Activated naive CD8-positive, alpha-beta T cell treated with anti-CD3 and anti-CD28 coated beads, Interleukin-2, amount 50 U/mL, for 16 hours (primary cell): Measurements from ENCODE around the gene DAB1.

ENCODE experiments used
- DNase-seq: peaks from one replicate; pipeline ENCODE4 v3.0.0-alpha.2; 2020; ENCODE audit warnings: low read depth, low spot score

Gene DAB1

DNA sequence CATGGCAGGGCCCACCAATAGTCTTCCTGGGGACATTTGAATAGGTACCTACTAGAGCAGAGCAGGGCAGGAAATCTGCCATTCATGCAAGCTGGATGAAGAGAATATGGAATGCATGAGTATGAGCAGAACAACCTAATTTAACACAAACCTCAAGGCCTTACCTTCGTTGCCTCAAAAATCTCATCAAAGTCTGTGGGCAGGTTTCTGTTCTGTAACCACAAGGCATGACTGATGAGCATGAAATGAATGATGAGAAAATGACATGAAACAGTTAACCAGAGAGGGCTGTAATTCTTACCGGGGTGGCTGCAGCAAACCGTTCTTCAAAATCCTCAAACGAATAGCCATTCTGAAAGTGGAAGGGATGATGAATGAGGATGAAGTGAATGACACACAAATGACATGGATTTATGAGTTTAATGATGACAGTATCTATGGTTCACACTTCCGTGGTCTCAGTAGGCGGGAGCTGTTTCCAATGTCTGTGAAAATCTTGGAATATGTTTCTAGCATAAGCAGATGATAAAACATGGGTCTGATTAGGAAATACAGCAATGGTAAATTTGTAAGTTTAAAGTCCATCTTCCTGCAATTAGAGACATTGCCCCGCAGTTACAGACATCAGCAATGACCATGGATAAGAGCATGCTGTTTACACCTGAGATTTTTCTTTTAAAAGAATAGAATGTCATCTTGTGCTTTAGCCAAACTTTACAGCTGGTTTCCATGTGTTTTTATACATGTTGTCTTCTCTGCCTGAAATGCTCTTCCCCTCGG is 390.4 kb downstream of the DAB1 start:
- no peak for DNase-seq

GRCh38 chr1:57026624-57027354 is 397.1 kb downstream of the DAB1 start:
- no peak for DNase-seq

- no peak for DNase-seq
Measured at GRCh38 chr1:57024855-57025254, 399.0 kb downstream of the DAB1 start.

DNA sequence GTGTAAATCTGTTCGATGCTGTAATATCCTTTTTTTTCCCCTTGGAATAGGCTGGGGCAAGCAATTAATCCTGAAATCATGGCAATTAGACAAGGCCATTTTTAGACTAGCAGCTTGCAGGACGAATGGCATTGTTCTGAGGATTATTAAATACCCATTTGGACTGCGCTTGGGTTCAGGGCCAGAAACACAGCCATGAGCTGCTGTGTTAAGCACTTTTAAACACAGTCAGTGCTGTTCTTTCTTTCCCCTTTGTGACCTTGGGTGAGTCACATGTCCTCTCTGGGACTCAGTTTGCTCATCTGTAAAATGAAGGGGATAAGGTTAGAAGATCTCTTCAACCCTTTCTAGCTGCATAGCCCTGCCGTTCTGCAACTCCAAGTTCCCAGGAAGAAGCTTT is 399.4 kb downstream of the DAB1 start:
- no peak for DNase-seq

GRCh38 chr1:57020216-57020615 is 403.6 kb downstream of the DAB1 start:
- no peak for DNase-seq

GRCh38 chr1:57019236-57019839 is 404.5 kb downstream of the DAB1 start:
- no peak for DNase-seq

DNA sequence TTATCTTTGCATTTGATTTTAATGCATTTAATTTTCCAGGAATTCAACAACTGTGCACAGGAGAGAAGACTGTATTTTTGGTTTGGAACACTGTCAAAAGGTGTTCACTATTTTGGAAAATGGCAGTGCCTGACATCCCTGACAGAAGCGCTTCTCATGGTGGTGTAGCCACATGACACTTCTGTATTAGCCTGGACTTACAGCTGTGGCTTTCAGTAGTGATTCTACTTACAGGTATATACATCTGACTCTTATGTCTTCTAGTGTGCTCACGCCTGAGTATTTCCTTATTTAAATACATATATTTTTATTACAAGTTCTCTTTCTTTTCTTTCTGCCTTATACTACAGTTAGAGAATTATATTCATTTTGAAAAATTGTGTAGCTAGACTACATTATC is 405.7 kb downstream of the DAB1 start:
- DNase-seq = no peak

DNA sequence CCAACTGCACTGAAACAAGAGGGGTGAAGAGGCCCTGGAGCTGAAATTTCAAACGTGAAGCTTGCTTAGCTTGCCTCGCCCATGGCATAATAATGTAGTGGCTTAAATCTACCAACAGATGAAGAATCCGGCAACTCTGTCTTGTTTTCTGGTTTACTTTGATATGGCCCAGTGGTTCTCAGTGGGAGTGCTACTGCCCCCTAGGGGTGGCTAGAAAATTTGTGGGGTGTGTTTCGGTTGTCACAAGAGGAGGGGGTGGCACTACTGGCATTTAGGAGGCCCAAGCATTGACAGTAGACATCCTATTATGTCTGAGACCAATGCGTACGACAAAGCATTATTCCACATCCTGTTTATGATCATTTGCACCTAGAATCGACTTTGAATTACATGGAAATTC is 406.1 kb downstream of the DAB1 start:
- DNase-seq = no peak

GRCh38 chr1:57017200-57017599 is 406.7 kb downstream of the DAB1 start:
- no peak for DNase-seq

GRCh38 chr1:57015071-57015470 is 408.8 kb downstream of the DAB1 start:
- no peak for DNase-seq

- no peak for DNase-seq
Measured at GRCh38 chr1:57013522-57013921, 410.3 kb downstream of the DAB1 start.

GRCh38 chr1:57012315-57012714 is 411.5 kb downstream of the DAB1 start:
- no peak for DNase-seq

GRCh38 chr1:57010511-57010910 is 413.3 kb downstream of the DAB1 start:
- no peak for DNase-seq

DNA sequence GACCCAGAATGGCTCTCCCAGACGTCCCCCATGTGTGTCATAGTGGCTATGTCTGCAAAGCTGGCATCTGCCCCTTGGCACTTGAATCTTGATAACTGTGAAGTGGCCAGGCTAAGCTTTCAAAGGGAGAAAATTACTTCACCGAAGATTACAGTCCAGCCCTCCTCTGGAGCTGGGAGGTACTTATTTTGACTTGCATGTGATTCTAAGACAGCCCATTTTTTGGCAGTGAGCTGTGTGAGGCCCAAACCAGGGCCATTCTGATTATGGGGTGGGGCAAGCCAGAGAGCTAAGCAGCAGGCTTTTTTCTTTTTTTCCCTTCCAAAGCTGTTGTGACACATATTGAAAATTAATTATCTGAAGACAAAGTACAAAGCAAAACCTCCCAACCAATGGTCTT is 415.9 kb downstream of the DAB1 start:
- DNase-seq = no peak

GRCh38 chr1:57007472-57007871 is 416.4 kb downstream of the DAB1 start:
- DNase-seq = no peak

DNA sequence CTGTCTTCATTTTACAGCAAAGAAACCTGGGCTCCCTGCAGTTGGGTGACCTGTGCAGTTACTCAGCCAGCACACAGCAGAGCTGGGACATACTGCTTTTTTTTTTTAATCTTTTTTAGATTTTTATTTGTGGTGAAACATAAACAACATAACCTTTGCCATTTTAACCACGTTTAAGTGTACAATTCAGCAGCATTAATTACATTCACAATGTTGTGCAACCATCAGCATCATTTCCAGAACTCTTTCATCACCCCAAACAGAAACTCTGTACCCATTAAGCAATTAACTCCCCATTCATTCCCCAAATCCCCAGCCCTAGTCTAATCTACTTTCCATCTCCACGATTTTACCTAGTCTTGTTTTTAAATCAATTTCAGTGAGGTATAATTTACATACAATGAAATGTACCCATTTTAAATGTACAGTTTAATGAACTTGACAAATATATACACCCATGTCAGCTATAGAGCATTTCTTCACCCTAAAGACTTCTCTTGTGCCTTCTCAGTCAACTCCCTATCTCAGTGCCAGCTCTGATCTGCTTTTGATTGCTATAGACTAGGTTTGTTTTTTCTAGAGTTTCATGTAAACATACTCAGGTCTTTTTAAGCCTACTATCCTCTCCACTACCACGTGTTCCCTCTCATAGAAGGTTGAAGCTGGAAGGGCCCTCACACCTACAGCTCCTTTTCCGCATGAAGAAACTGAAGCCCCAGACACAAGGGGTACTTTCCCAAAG is 420.3 kb downstream of the DAB1 start:
- DNase-seq = no peak

DNA sequence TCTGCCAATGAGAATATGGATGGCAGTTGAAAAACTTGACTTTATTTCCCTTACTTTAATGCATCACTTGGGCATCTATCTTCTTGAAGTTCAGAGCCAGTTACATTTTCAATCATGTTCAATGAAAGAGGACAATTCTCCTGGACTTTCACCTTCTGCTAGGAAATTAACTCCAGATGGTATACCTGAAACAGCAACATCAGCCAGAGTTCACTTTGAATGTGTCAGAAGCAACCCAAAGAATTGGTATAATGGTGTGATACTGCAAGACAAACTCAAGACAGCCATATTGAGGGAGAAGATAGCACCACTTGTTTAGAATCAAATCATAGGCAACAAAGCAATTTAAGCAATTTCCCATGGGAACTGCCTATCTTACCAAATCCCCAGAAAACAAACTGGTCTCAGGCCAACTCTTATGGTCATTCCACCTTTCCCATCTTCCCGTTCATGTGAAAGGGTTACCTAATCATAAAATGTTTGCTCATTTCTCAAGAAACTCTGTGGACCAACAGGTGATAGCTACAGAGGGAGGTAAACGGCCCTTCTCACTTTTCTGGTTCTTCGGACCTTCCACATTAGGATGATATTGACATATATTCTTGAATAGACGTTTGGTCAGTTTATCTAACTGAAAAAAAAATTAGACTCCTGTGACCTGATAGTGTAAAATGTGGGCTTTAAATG is 428.3 kb downstream of the DAB1 start:
- DNase-seq = no peak

GRCh38 chr1:56993475-56993874 is 430.4 kb downstream of the DAB1 start:
- DNase-seq = no peak

GRCh38 chr1:56992318-56993125 is 431.3 kb downstream of the DAB1 start:
- no peak for DNase-seq

GRCh38 chr1:56991576-56991975 is 432.3 kb downstream of the DAB1 start:
- DNase-seq = no peak

- no peak for DNase-seq
Measured at GRCh38 chr1:56986397-56986796, 437.5 kb downstream of the DAB1 start.
